GM12874 (cell line): ENCODE results near the gene DOCK4.

Experiments
- CTCF ChIP-seq: IDR thresholded peaks from 2 replicates; pipeline ENCODE4 v1.5.1; 2011; ENCODE audit warnings: low read depth, mild to moderate bottlenecking, control low read depth, low read length, moderate library complexity; ENCODE audit not compliant: insufficient read depth

Gene DOCK4

GRCh38 chr7:111958896-111959295 lies 247.3 kb downstream of the DOCK4 start:
- TF ChIP-seq CTCF, result no peak

- TF ChIP-seq CTCF, result no peak
Measured at GRCh38 chr7:111958431-111958830, 247.8 kb downstream of the DOCK4 start.

- TF ChIP-seq CTCF, result no peak
Measured at GRCh38 chr7:111955616-111956015, 250.6 kb downstream of the DOCK4 start.

GRCh38 chr7:111954474-111955381 lies 251.5 kb downstream of the DOCK4 start:
- no peak for TF ChIP-seq CTCF

GRCh38 chr7:111954056-111954455 lies 252.1 kb downstream of the DOCK4 start:
- no peak for TF ChIP-seq CTCF

GRCh38 chr7:111953611-111954010 lies 252.6 kb downstream of the DOCK4 start:
- no peak for TF ChIP-seq CTCF

- no peak for TF ChIP-seq CTCF
Measured at GRCh38 chr7:111952783-111953182, 253.4 kb downstream of the DOCK4 start.
